C4-2B (cell line): ENCODE measurements around the gene NEDD4L.
A peak's percentile ranks its signal among the peaks of the same experiment; 100 is the strongest.

Source experiments
- H3K27ac ChIP-seq: fragments of 450-650 bp; 2 replicates; pipeline ENCODE4 v1.5.1; 2017
- ZFX ChIP-seq: fragments of 450-650 bp; IDR thresholded peaks from 2 replicates; pipeline ENCODE4 v1.6.1; 2017
- TF ChIP-seq, protein P1 (sequence below): fragments of 450-650 bp; conservative IDR thresholded peaks from 2 replicates; pipeline ENCODE4 v1.5.1; 2017; ENCODE audit warnings: mild to moderate bottlenecking

NEDD4L gene

DNA sequence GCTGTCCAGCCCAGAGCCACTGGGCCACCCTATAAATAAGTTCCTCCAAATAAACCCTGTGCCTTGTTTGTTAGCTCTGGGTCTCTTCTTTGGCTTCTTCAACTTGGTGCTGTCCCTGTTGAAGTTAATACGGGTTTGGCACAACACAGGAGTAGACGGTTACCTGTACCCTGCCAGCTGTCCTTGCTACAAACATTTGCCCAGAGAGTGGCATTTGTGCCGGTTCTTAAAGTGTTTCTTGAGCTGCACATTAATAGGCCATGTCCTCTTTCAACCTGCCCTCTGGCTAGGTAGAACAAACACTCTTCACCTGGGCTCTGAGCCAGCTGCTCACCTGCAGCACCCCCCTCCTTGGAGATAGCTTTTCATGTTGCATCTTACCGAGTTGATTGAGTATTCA is 139.2 kb downstream of the NEDD4L start:
- TF ChIP-seq, protein P1, sequence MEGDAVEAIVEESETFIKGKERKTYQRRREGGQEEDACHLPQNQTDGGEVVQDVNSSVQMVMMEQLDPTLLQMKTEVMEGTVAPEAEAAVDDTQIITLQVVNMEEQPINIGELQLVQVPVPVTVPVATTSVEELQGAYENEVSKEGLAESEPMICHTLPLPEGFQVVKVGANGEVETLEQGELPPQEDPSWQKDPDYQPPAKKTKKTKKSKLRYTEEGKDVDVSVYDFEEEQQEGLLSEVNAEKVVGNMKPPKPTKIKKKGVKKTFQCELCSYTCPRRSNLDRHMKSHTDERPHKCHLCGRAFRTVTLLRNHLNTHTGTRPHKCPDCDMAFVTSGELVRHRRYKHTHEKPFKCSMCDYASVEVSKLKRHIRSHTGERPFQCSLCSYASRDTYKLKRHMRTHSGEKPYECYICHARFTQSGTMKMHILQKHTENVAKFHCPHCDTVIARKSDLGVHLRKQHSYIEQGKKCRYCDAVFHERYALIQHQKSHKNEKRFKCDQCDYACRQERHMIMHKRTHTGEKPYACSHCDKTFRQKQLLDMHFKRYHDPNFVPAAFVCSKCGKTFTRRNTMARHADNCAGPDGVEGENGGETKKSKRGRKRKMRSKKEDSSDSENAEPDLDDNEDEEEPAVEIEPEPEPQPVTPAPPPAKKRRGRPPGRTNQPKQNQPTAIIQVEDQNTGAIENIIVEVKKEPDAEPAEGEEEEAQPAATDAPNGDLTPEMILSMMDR: no peak
- TF ChIP-seq ZFX: no peak
- peak overlapping the region; percentile 98 for H3K27ac ChIP-seq

DNA sequence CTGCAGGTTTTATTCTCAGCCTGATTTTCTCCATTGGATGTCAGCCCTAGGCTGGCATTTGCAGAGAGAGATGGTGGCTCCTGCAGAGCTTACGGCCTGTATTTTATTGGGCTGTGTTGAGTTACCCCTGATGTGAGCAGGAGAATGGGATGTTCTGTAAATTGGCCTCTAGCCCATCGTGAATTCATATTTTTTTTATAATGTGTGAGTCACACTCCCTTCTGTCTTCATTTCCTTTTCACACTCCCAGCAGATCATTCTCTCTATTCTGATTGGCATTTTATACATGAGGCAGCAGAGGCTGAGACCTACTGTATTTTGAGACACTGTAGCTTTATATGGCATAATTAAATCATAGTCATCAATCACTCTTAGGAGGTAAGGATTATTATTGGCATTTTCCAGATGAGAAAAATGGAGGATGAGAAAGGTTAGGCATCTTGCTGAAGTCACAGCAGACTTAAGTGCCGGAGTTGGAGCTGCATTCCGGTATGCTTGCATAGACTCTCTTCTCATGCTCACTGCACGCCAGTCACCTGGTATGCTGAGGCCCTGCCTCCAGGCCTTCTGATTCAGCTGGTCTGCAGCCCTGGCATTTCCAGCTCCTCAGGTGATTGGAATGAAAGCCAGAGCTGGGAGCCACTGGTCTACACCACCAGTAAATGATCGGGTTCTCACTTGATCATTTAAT is 142.4 kb downstream of the NEDD4L start:
- H3K27ac ChIP-seq: peak overlapping the region; percentile 98
- TF ChIP-seq, protein P1: no peak; the same call in 1 of the 2 replicates
- TF ChIP-seq ZFX: no peak

DNA sequence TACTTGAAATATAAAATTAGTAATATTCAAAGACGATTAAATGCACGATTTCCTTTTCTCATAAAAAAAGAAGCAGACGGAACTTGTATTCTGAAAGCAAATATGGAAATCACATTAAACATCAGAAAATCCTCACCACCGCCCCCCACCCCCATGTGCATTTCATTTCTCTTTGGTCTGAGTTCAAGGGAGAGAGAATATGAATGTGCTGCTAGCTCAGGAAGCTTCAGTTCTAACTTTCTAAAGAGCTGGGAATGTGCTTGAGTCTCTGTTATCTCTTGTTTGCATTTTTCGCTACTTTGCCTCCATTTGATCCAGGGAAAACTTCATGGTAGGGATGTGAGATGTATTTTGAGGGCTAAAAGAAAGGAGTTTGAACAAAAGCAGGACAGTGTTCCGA is 143.6 kb downstream of the NEDD4L start:
- no peak for TF ChIP-seq ZFX
- TF ChIP-seq, protein P1: no peak

DNA sequence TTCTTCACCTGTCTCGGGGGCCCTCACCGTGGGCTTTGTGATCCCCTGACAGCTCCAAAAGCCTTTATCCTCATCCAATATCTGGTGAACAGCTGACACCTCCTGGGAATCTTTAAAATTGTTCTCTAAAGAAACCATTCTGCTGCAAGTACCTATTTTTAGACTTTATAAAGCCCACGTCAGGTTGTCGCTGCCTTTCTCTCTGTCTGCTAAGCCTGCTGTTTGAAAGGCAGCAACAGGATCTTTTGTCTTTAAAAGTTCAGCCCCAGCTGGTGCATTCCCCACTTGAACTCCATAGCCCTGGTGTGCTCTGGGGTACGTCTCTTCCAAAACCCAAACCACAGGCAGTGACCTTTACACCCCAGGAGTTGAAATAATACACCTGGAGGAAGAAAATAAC is 145.0 kb downstream of the NEDD4L start:
- TF ChIP-seq, protein P1: no peak
- no peak for TF ChIP-seq ZFX
- H3K27ac ChIP-seq: no peak overlapping the region; the same call in 1 of the 2 replicates

More for the DNA sequence above, 143.6 kb downstream of the NEDD4L start:
- peak overlapping the region; percentile 31; the same call in 1 of the 2 replicates for H3K27ac ChIP-seq

DNA sequence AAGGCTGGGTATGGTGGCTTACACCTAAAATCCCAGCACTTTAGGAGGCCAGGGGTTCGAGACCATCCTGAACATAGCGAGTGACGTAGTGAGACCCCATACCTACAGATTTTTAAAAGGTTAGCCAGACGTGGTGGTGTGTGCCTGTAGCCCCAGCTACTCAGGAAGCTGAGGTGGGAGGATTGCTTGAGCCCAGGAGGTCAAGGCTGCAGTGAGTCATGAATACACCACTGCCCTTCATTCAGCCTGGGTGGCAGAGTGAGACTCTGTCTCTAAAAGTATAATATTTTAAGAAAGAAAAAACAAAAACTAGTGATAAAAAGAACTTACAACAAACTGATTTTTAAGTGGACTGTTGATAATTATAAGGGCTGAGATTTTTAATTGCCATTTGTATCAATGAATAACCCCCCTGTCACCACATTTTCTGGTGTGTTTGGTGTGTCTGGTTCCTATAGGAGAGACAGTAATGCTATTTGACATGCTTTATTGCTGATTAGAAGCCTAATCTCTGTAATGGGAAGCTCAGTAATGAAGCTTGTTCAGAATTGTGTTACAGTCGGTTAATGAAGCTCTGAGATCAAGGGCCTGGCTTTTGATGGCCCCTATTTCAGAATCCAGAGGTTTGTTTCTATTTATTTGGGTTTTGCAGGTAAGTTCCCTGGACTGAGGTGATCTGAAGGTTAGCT is 147.0 kb downstream of the NEDD4L start:
- H3K27ac ChIP-seq: no peak overlapping the region
- no peak for TF ChIP-seq ZFX
- TF ChIP-seq, protein P1: no peak

DNA sequence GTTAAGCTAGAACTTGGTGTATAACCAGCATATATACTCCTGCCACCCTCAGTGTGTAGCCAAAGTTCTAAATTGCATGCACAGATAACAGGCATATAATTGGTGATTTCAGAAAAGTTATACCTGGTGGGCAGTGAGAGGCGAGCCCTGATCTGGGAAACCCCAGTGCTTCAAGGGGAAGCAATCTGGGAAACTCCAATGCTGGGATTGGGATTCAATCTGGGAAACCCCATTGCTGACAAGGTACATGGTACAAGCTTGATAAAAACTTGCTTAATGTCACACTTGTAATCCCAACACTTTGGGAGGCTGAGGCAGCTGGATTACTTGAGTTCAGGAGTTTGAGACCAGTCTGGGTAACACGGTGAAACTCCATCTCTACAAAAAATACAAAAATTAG is 147.6 kb downstream of the NEDD4L start:
- H3K27ac ChIP-seq: no peak overlapping the region
- TF ChIP-seq, protein P1: no peak
- no peak for TF ChIP-seq ZFX

DNA sequence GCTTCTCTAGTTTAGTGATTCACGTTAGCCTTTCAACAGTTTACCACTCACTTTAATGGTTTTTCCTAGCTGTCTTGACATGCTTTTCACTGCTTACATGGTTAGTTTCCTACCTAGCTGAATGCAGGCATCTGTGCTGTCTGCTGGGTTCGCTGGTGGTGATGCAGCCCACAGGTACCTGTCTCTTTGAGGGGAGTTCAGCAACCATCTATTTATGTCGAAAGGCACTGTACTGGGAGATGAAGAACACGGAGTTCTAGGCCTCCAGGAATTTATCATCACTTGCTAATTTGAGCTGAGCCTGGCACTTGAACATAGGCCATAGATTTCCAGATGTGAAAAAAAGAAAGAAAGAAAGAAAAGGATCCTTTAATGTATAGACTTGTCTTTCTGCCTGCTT is 148.5 kb downstream of the NEDD4L start:
- no peak overlapping the region for H3K27ac ChIP-seq
- TF ChIP-seq, protein P1: no peak
- no peak for TF ChIP-seq ZFX
